HepG2 (cell line): ENCODE results near the gene MRPL58. TPM values are rescaled to one million over a fixed set of nuclear protein-coding genes. Genes with fewer than 3 reads are reported as not detected.

ENCODE experiments used
- CCAR2 ChIP-seq: fragments of 200-400 bp; formaldehyde crosslinking; optimal IDR thresholded peaks from 2 replicates; pipeline ENCODE3; 2018; ENCODE audit warnings: low read depth, mild to moderate bottlenecking, low read length, moderate library complexity
- EEA1 ChIP-seq: sonication (generic); formaldehyde crosslinking; IDR thresholded peaks from 2 replicates; pipeline ENCODE4 v1.5.1; 2020; ENCODE audit warnings: mild to moderate bottlenecking, missing genetic modification reagents, borderline replicate concordance
- GATAD2A ChIP-seq: IDR thresholded peaks from 2 replicates; pipeline ENCODE4 v1.6.1; 2016
- HDAC2 ChIP-seq: sonication (generic); formaldehyde crosslinking; IDR thresholded peaks from 2 replicates; pipeline ENCODE4 v1.4.0; 2020; ENCODE audit warnings: missing genetic modification reagents
- IRF9 ChIP-seq: sonication (generic); formaldehyde crosslinking; IDR thresholded peaks from 2 replicates; pipeline ENCODE4 v1.8.0; 2022; ENCODE audit warnings: missing genetic modification reagents, mild to moderate bottlenecking, borderline replicate concordance
- KLF11 ChIP-seq: IDR thresholded peaks from 2 replicates; pipeline ENCODE4 v1.6.1; 2016; ENCODE audit warnings: missing compliant biosample characterization
- KLF15 ChIP-seq: sonication (generic); formaldehyde crosslinking; IDR thresholded peaks from 2 replicates; pipeline ENCODE4 v1.8.1; 2023; ENCODE audit warnings: borderline replicate concordance, mild to moderate bottlenecking, inconsistent platforms, missing genetic modification reagents, mixed read lengths
- POLR2G ChIP-seq: fragments of 200-400 bp; formaldehyde crosslinking; IDR thresholded peaks from 2 replicates; pipeline ENCODE4 v1.6.1; 2018; ENCODE audit warnings: mild to moderate bottlenecking, low read depth, low read length, moderate library complexity
- RERE ChIP-seq: IDR thresholded peaks from 2 replicates; pipeline ENCODE4 v1.6.1; 2016; ENCODE audit warnings: low read depth, missing genetic modification reagents, missing compliant biosample characterization
- TEAD2 ChIP-seq: sonication (generic); formaldehyde crosslinking; IDR thresholded peaks from 2 replicates; pipeline ENCODE4 v1.9.0; 2021; ENCODE audit warnings: missing genetic modification reagents
- TGIF2 ChIP-seq: IDR thresholded peaks from 2 replicates; pipeline ENCODE4 v1.6.1; 2016; ENCODE audit warnings: control low read depth, missing compliant biosample characterization
- ZBTB39 ChIP-seq: sonication (generic); formaldehyde crosslinking; IDR thresholded peaks from 2 replicates; pipeline ENCODE4 v1.5.0; 2020; ENCODE audit warnings: missing genetic modification reagents
- ZNF503 ChIP-seq: sonication (generic); formaldehyde crosslinking; IDR thresholded peaks from 2 replicates; pipeline ENCODE4 v1.4.0; 2020; ENCODE audit warnings: missing genetic modification reagents
- ZNF704 ChIP-seq: sonication (generic); formaldehyde crosslinking; IDR thresholded peaks from 2 replicates; pipeline ENCODE4 v1.8.1; 2023; ENCODE audit warnings: mild to moderate bottlenecking, inconsistent platforms, moderate library complexity, missing genetic modification reagents, borderline replicate concordance
- ZNF720 ChIP-seq: sonication (generic); formaldehyde crosslinking; IDR thresholded peaks from 2 replicates; pipeline ENCODE4 v1.4.0; 2020; ENCODE audit warnings: missing genetic modification reagents
- ZSCAN25 ChIP-seq: sonication (generic); formaldehyde crosslinking; IDR thresholded peaks from 2 replicates; pipeline ENCODE4 v1.8.0; 2022; ENCODE audit warnings: mild to moderate bottlenecking, missing genetic modification reagents
- polyA plus RNA-seq, 8 experiments: library from polyadenylated mRNA; depleted of rRNA in 3 of 8; stranded (reverse) in 7 of 8; unstranded in 1 of 8; fragments of >200 nt; fragmentation: Illumina TruSeq in 4 of 8; extraction: Trizol in 4 of 8; gene quantifications; 2 replicates each; pipeline versions ENCODE4 v1.2.1 to v1.2.3, GENCODE V29; 2011 to 2016; ENCODE audit warnings: low read depth in 4 of 8, missing spikeins in 1 of 8, mixed read lengths in 1 of 8; ENCODE audit not compliant: insufficient read depth in 1 of 8
- total RNA-seq, 5 experiments: library from RNA; depleted of rRNA; stranded (reverse); fragments of >200 nt; fragmentation: Illumina TruSeq; extraction: Trizol; gene quantifications; 2 replicates each; pipeline ENCODE4 v1.2.3, GENCODE V29; 2016; ENCODE audit warnings: low read depth in 1 of 5

Gene MRPL58
- total and polyA plus RNA-seq, 2 of the 13 experiments (the other 11 are each of a cell fraction or from before 2014, with no cell fraction given): 44.9 to 68.9 TPM

GRCh38 chr17:75012346-75013091, at the start of gene MRPL58 (continued):
- TF ChIP-seq IRF9 (CRISPR knock-in tag) (peak; percentile 99), RERE (CRISPR knock-in tag) (peak; percentile 51; the same call in 1 of the 2 replicates), EEA1 (CRISPR knock-in tag) (peak; percentile 94; the same call in 1 of the 2 replicates), ZNF503 (CRISPR knock-in tag) (peak; percentile 93), CCAR2 (no peak), ZNF720 (CRISPR knock-in tag) (0 out of 2 replicates have a peak, but pooled peaks have one; percentile 46), POLR2G (peak; percentile 94), TGIF2 (CRISPR knock-in tag) (peak; percentile 95), ZBTB39 (peak; percentile 86; the same call in 1 of the 2 replicates), TEAD2 (CRISPR knock-in tag) (no peak), ZNF704 (peak; percentile 96), KLF15 (CRISPR knock-in tag) (peak; percentile 85), HDAC2 (CRISPR knock-in tag) (peak; percentile 95), GATAD2A (CRISPR knock-in tag) (peak; percentile 80), KLF11 (CRISPR knock-in tag) (peak; percentile 98), ZSCAN25 (CRISPR knock-in tag) (peak; percentile 54; the same call in 1 of the 2 replicates)
